B cell (primary cell): ENCODE results near the gene CD6. TPM values are rescaled to one million over a fixed set of nuclear protein-coding genes. Genes with fewer than 3 reads are reported as not detected.
A peak's percentile ranks its signal among the peaks of the same experiment; 100 is the strongest.

Experiments used
- ATAC-seq: fragments of 200-7000 bp; cut with Tn5 transposase; one replicate; pipeline ENCODE4 v1.10.0; 2021; ENCODE audit warnings: low read depth, mild to moderate bottlenecking, moderate number of reproducible peaks, moderate library complexity
- CTCF ChIA-PET: fragments of 350-600 bp; sonication (Branson Sonifier 250); formaldehyde crosslinking; loops from one replicate; lab custom pipeline; 2021; ENCODE audit warnings: antibody characterized with exemption, inconsistent platforms; lab: Charles Lee
- POLR2A ChIA-PET: fragments of 350-600 bp; sonication (Branson Sonifier 250); formaldehyde crosslinking; loops from one replicate; lab custom pipeline; 2021; ENCODE audit warnings: antibody characterized with exemption; lab: Charles Lee
- DNase-seq: peaks from one replicate; pipeline ENCODE4 v3.0.0; 2013
- H2AFZ ChIP-seq: 2 replicates; pipeline ENCODE4 v1.6.1; 2012; ENCODE audit warnings: mild to moderate bottlenecking, low read depth, low read length; ENCODE audit not compliant: insufficient read depth, poor library complexity, severe bottlenecking
- H3K27ac ChIP-seq, 2 donors: 1 replicate in 1 of 2; 2 replicates in 1 of 2; pipeline ENCODE4 v1.5.1; 2012 to 2013; ENCODE audit warnings: low read length in 2 of 2, mild to moderate bottlenecking in 2 of 2, moderate library complexity in 1 of 2
- H3K27me3 ChIP-seq, 4 experiments: fragments of 200-600 bp in 1 of 4; sonication (generic) in 1 of 4; replicated peaks in 1 of 4; 1 replicate in 2 of 4; 2 replicates in 2 of 4; pipeline versions ENCODE4 v1.6.1 to v1.7.0; 2013 to 2016; ENCODE audit warnings: low read length in 3 of 4, mild to moderate bottlenecking in 2 of 4, mixed read lengths in 1 of 4, moderate library complexity in 1 of 4; ENCODE audit not compliant: insufficient read depth in 4 of 4, control insufficient read depth in 3 of 4; ENCODE audit errors: control extremely low read depth in 1 of 4
- H3K36me3 ChIP-seq, 2 experiments: replicated peaks in 1 of 2; 1 replicate in 1 of 2; 2 replicates in 1 of 2; pipeline versions ENCODE4 v1.6.1 to v1.7.1; 2013; ENCODE audit warnings: low read length in 1 of 2; ENCODE audit not compliant: insufficient read depth in 2 of 2, control insufficient read depth in 1 of 2; ENCODE audit errors: control extremely low read depth in 1 of 2, extremely low read depth in 1 of 2
- H3K4me1 ChIP-seq, 2 donors: fragments of 200-600 bp in 1 of 2; sonication (generic) in 1 of 2; 1 replicate in 1 of 2; 2 replicates in 1 of 2; pipeline versions ENCODE4 v1.5.1 to v1.6.1; 2013 to 2017; ENCODE audit warnings: low read length in 2 of 2; ENCODE audit not compliant: control insufficient read depth in 2 of 2, insufficient read depth in 2 of 2
- H3K4me2 ChIP-seq: replicated peaks from 2 replicates; pipeline ENCODE3; 2012; ENCODE audit warnings: mild to moderate bottlenecking, low read depth, low read length; ENCODE audit not compliant: poor library complexity, severe bottlenecking
- H3K4me3 ChIP-seq, 5 experiments: fragments of 200-600 bp in 1 of 5; sonication (generic) in 1 of 5; 1 replicate in 3 of 5; 2 replicates in 2 of 5; pipeline versions ENCODE4 v1.5.1 to v1.7.0; 2011 to 2016; ENCODE audit warnings: low read length in 4 of 5, mild to moderate bottlenecking in 4 of 5, low read depth in 2 of 5, control low read depth in 1 of 5, moderate library complexity in 1 of 5; ENCODE audit not compliant: insufficient read depth in 1 of 5; ENCODE audit errors: control extremely low read depth in 1 of 5, extremely low read depth in 1 of 5
- H3K79me2 ChIP-seq: fragments of 200-600 bp; sonication (generic); one replicate; pipeline ENCODE4 v1.6.0; 2016; ENCODE audit warnings: low read length; ENCODE audit not compliant: control insufficient read depth, insufficient read depth
- H3K9ac ChIP-seq: fragments of 200-600 bp; sonication (generic); 2 replicates; pipeline ENCODE4 v1.6.1; 2017; ENCODE audit warnings: mild to moderate bottlenecking, low read length, moderate library complexity
- H3K9me3 ChIP-seq, 3 donors: one replicate each; pipeline versions ENCODE4 v1.6.1 to v1.7.1; 2013; ENCODE audit warnings: low read length in 2 of 3; ENCODE audit not compliant: control insufficient read depth in 2 of 3, insufficient read depth in 1 of 3; ENCODE audit errors: control extremely low read depth in 1 of 3
- H4K20me1 ChIP-seq: 2 replicates; pipeline ENCODE4 v1.6.0; 2012; ENCODE audit warnings: mild to moderate bottlenecking, low read length; ENCODE audit not compliant: insufficient read depth, control insufficient read depth, poor library complexity, severe bottlenecking
- H3K27ac Mint-ChIP-seq: one replicate; pipeline ENCODE4 v1.8.0; 2021; ENCODE audit warnings: mixed read lengths
- H3K27me3 Mint-ChIP-seq: one replicate; pipeline ENCODE4 v1.8.0; 2021; ENCODE audit warnings: mixed read lengths
- H3K4me1 Mint-ChIP-seq: one replicate; pipeline ENCODE4 v1.8.0; 2021; ENCODE audit warnings: mixed read lengths
- H3K4me3 Mint-ChIP-seq: one replicate; pipeline ENCODE4 v1.8.0; 2021; ENCODE audit warnings: mixed read lengths
- H3K9me3 Mint-ChIP-seq: one replicate; pipeline ENCODE4 v1.8.0; 2022; ENCODE audit warnings: mixed read lengths; ENCODE audit not compliant: insufficient read depth
- EZH2 ChIP-seq: IDR thresholded peaks from 2 replicates; pipeline ENCODE4 v1.6.1; 2012; ENCODE audit warnings: borderline replicate concordance, low read depth, mild to moderate bottlenecking, moderate library complexity, low read length; ENCODE audit not compliant: insufficient read depth, poor library complexity, severe bottlenecking
- WGBS: methylation state at CpG from one replicate; pipeline ENCODE4 v1.1.5; 2013; ENCODE audit warnings: missing lambda C conversion rate; ENCODE audit not compliant: insufficient coverage; 5-methylcytosine and 5-hydroxymethylcytosine counted together
- intact Hi-C: fragments of 100-400 bp; cut with micrococcal nuclease; formaldehyde crosslinking; loops from one replicate; pipeline ENCODE4 v1.10.0; 2022
- polyA plus RNA-seq: library from polyadenylated mRNA; depleted of rRNA; stranded (reverse); fragments of >200 nt; gene quantifications from 2 replicates; pipeline ENCODE4 v1.2.3, GENCODE V29; 2012
- total RNA-seq, 2 donors: library from RNA; stranded (reverse); fragments of 120-200 nt in 1 of 2; gene quantifications; 1 replicate in 1 of 2; 2 replicates in 1 of 2; pipeline versions ENCODE4 v1.2.3 to v1.2.4, GENCODE V29; 2013 to 2022
- TF ChIP-seq, protein P1 (sequence below): fragments of 200-600 bp; IDR thresholded peaks from one replicate; pipeline ENCODE4 v1.8.0; 2022; ENCODE audit warnings: antibody characterized with exemption, mild to moderate bottlenecking

CD6 gene
- total and polyA plus RNA-seq, 2 donors (not counting 1 experiment from before 2014, with no cell fraction given): 9.3 to 13.6 TPM

DNA sequence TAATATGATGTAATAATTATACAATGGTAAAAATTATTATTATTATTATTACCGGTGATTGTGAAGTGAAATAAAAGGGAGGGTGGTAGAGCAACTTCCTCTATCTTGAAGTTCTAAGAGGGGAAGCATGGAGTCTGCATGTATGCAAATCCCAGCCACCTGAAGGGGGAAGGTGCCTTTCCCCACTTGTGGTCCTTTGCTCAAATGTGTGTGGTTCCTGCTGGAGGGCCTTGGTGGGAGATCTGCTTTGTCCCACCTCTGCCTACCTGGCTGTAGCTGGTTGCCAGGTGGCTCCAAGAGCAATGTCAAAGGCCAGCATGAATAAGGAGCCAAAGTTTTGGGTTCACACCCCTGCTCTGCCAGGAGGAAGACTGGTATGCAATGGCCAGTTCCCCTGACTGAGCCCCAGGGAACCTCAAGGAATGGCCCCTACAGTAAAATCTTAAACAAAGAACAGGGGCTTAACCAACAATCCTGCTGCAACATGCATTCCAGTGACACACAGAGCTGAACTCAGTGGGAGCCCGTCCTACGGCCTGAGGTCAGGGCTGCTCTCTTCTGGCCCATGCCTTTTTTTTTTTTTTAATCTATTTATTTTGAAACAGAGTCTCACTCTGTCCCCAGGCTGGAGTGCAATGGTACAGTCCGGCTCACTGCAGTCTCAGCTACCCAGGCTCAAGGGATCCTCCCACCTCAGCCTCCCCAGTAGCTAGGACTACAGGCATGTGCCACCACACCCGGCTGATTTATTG is 38.7 kb upstream of the CD6 start:
- TF ChIP-seq, protein P1, sequence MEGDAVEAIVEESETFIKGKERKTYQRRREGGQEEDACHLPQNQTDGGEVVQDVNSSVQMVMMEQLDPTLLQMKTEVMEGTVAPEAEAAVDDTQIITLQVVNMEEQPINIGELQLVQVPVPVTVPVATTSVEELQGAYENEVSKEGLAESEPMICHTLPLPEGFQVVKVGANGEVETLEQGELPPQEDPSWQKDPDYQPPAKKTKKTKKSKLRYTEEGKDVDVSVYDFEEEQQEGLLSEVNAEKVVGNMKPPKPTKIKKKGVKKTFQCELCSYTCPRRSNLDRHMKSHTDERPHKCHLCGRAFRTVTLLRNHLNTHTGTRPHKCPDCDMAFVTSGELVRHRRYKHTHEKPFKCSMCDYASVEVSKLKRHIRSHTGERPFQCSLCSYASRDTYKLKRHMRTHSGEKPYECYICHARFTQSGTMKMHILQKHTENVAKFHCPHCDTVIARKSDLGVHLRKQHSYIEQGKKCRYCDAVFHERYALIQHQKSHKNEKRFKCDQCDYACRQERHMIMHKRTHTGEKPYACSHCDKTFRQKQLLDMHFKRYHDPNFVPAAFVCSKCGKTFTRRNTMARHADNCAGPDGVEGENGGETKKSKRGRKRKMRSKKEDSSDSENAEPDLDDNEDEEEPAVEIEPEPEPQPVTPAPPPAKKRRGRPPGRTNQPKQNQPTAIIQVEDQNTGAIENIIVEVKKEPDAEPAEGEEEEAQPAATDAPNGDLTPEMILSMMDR: no peak
- no peak for TF ChIP-seq EZH2
- H3K4me1 ChIP-seq: peaks cover 26 to 44% of the 10 kb centered on the region in 2 donors
- ATAC-seq (peak; percentile 52), DNase-seq (peak; percentile 80)
- Mint-ChIP-seq H3K4me3 (peak overlapping the region; percentile 74), H3K4me1 (peaks cover 46% of the 10 kb centered on the region), H3K27me3 (no peaks in the 10 kb centered on the region), H3K27ac (peak overlapping the region; percentile 91), H3K9me3 (no peaks in the 10 kb centered on the region)
- H3K27ac ChIP-seq: peak overlapping the region; percentile 72 to 90
- ChIA-PET POLR2A (interaction anchor here (0.6 to 11.4 kb wide), 5 partner anchors 7 to 20 kb away, joined by 3 to 96 read pairs (median 4); partner anchors contain the start of genes SLC15A3 and TMEM109), CTCF (interaction anchor here (0.5 to 5.7 kb wide), 7 partner anchors 13 to 466 kb away, joined by 3 to 55 read pairs (median 10); partner anchors contain the start of gene TMEM109)
- peaks cover 0 to 4% of the 10 kb centered on the region in 2 experiments for H3K36me3 ChIP-seq
- no peaks in the 10 kb centered on the region for H3K27me3 ChIP-seq
- intact Hi-C loops: loop anchor here (1.0 kb wide), 4 partner anchors 17 to 229 kb away; partner anchors contain the start of genes SLC15A3 and VPS37C
- peak overlapping the region in 1 of 5 experiments; percentile 56 for H3K4me3 ChIP-seq
- H2AFZ ChIP-seq: no peak overlapping the region
- H3K4me2 ChIP-seq: peak overlapping the region; percentile 75
- no peak overlapping the region for H3K9ac ChIP-seq
- WGBS: 100% methylated on average over 2 of the region's 5 CpGs
- no peaks in the 10 kb centered on the region for H3K9me3 ChIP-seq
- H3K79me2 ChIP-seq: no peaks in the 10 kb centered on the region
- H4K20me1 ChIP-seq: no peaks in the 10 kb centered on the region
